ENCODE results near the gene HOXC13.

HOXC13 gene

GRCh38 chr12:53932915-53933314, 5.7 kb upstream of the HOXC13 start:
- no peak for TF ChIP-seq CTCF (IDR thresholded peaks at IDR 0.05)

- no peak for TF ChIP-seq CTCF (IDR thresholded peaks at IDR 0.05)
Measured at GRCh38 chr12:53935383-53936341, 3.0 kb upstream of the HOXC13 start.

GRCh38 chr12:53937099-53937498, 1.5 kb upstream of the HOXC13 start:
- TF ChIP-seq CTCF (IDR thresholded peaks at IDR 0.05): no peak

GRCh38 chr12:53937596-53938325, 870 bp upstream of the HOXC13 start:
- TF ChIP-seq CTCF (IDR thresholded peaks at IDR 0.05): no peak

- no peak for TF ChIP-seq CTCF (IDR thresholded peaks at IDR 0.05)
Measured at GRCh38 chr12:53939141-53940108, 794 bp downstream of the HOXC13 start.

- no peak for TF ChIP-seq CTCF (IDR thresholded peaks at IDR 0.05)
Measured at GRCh38 chr12:53940443-53941014, 1.9 kb downstream of the HOXC13 start.
